Smooth muscle cell (in vitro differentiated cells): ENCODE data around the gene SH2D2A. TPM values are rescaled to one million over a fixed set of nuclear protein-coding genes. Genes with fewer than 3 reads are reported as not detected.

Source experiments
- DNase-seq: peaks from one replicate; lab custom pipeline; 2025; ENCODE audit not compliant: unreplicated experiment; lab: John Stamatoyannopoulos, UW
- H2AFZ ChIP-seq: fragments of 200-600 bp; sonication (generic); 2 replicates; pipeline ENCODE4 v1.6.0; 2016; ENCODE audit warnings: antibody characterized with exemption, low read depth, mild to moderate bottlenecking
- H3F3A ChIP-seq: fragments of 200-600 bp; sonication (generic); 2 replicates; pipeline ENCODE4 v1.6.0; 2017; ENCODE audit warnings: antibody characterized with exemption, low read depth
- H3K27ac ChIP-seq: fragments of 200-600 bp; sonication (generic); 2 replicates; pipeline ENCODE4 v1.5.1; 2016; ENCODE audit warnings: low read depth, mild to moderate bottlenecking
- H3K27me3 ChIP-seq: fragments of 200-600 bp; sonication (generic); 2 replicates; pipeline ENCODE4 v1.6.1; 2016; ENCODE audit warnings: low read depth, mild to moderate bottlenecking
- H3K36me3 ChIP-seq: fragments of 200-600 bp; sonication (generic); 2 replicates; pipeline ENCODE4 v1.5.1; 2016; ENCODE audit warnings: low read depth
- H3K4me1 ChIP-seq: fragments of 200-600 bp; sonication (generic); 2 replicates; pipeline ENCODE4 v1.5.1; 2016; ENCODE audit warnings: low read depth
- H3K4me2 ChIP-seq: fragments of 200-600 bp; sonication (generic); 2 replicates; pipeline ENCODE4 v1.6.0; 2016; ENCODE audit warnings: mild to moderate bottlenecking
- H3K4me3 ChIP-seq: fragments of 200-600 bp; sonication (generic); 2 replicates; pipeline ENCODE4 v1.5.1; 2016; ENCODE audit warnings: mild to moderate bottlenecking
- H3K79me2 ChIP-seq: fragments of 200-600 bp; sonication (generic); 2 replicates; pipeline ENCODE4 v1.6.0; 2016; ENCODE audit warnings: low read depth, mild to moderate bottlenecking
- H3K9ac ChIP-seq: fragments of 200-600 bp; sonication (generic); 2 replicates; pipeline ENCODE4 v1.6.0; 2016; ENCODE audit warnings: low read depth
- H3K9me3 ChIP-seq: fragments of 200-600 bp; sonication (generic); replicated peaks from 2 replicates; pipeline ENCODE4 v1.5.1; 2016; ENCODE audit warnings: low read depth
- H4K20me1 ChIP-seq: fragments of 200-600 bp; sonication (generic); 2 replicates; pipeline ENCODE4 v1.6.0; 2016; ENCODE audit warnings: low read depth
- WGBS: methylation state at CpG from one replicate; pipeline ENCODE4 v1.1.7; 2016; ENCODE audit warnings: low lambda C conversion rate; 5-methylcytosine and 5-hydroxymethylcytosine counted together
- polyA plus RNA-seq: library from polyadenylated mRNA; unstranded; fragments of >200 nt; fragmentation: Nextera tagmentation; extraction: Ambion mirVana; gene quantifications from 2 replicates; pipeline ENCODE4 v1.2.1, GENCODE V29; 2016
- total RNA-seq: library from RNA; depleted of rRNA; stranded (reverse); fragments of >200 nt; gene quantifications from 2 replicates; pipeline ENCODE4 v1.2.3, GENCODE V29; 2014
- TF ChIP-seq, protein P1 (sequence below): fragments of 200-600 bp; sonication (generic); IDR thresholded peaks from 2 replicates; pipeline ENCODE4 v1.5.1; 2017; ENCODE audit warnings: borderline replicate concordance, mild to moderate bottlenecking, antibody characterized with exemption; ENCODE audit not compliant: insufficient read depth, poor library complexity, severe bottlenecking

Gene SH2D2A
- total and polyA plus RNA-seq, 2 experiments from 2014 or later = 14.4 to 36.9 TPM

GRCh38 chr1:156789621-156790318, 26.9 kb downstream of the SH2D2A start:
- TF ChIP-seq, protein P1, sequence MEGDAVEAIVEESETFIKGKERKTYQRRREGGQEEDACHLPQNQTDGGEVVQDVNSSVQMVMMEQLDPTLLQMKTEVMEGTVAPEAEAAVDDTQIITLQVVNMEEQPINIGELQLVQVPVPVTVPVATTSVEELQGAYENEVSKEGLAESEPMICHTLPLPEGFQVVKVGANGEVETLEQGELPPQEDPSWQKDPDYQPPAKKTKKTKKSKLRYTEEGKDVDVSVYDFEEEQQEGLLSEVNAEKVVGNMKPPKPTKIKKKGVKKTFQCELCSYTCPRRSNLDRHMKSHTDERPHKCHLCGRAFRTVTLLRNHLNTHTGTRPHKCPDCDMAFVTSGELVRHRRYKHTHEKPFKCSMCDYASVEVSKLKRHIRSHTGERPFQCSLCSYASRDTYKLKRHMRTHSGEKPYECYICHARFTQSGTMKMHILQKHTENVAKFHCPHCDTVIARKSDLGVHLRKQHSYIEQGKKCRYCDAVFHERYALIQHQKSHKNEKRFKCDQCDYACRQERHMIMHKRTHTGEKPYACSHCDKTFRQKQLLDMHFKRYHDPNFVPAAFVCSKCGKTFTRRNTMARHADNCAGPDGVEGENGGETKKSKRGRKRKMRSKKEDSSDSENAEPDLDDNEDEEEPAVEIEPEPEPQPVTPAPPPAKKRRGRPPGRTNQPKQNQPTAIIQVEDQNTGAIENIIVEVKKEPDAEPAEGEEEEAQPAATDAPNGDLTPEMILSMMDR = no peak
- peaks cover 86% of the 10 kb centered on the region for H4K20me1 ChIP-seq
- H3K9ac ChIP-seq = no peak overlapping the region
- no peak overlapping the region for H3K4me2 ChIP-seq
- H3K36me3 ChIP-seq = peaks cover 4% of the 10 kb centered on the region
- no peak overlapping the region for H3K4me3 ChIP-seq
- 82% methylated on average over 4 of the region's 4 CpGs for WGBS
- H3K79me2 ChIP-seq = peaks cover 55% of the 10 kb centered on the region
- no peaks in the 10 kb centered on the region for H3K27me3 ChIP-seq
- H3F3A ChIP-seq = peaks cover 25% of the 10 kb centered on the region
- H3K9me3 ChIP-seq = no peaks in the 10 kb centered on the region
- H3K4me1 ChIP-seq = no peaks in the 10 kb centered on the region
- DNase-seq = no peak
- H3K27ac ChIP-seq = no peak overlapping the region
- no peak overlapping the region for H2AFZ ChIP-seq

GRCh38 chr1:156788136-156788535, 28.5 kb downstream of the SH2D2A start:
- peaks cover 4% of the 10 kb centered on the region for H3K36me3 ChIP-seq
- H3F3A ChIP-seq = peaks cover 14% of the 10 kb centered on the region
- H3K27me3 ChIP-seq = no peaks in the 10 kb centered on the region
- H4K20me1 ChIP-seq = peaks cover 86% of the 10 kb centered on the region
- 100% methylated on average over 2 of the region's 2 CpGs for WGBS
- peaks cover 70% of the 10 kb centered on the region for H3K79me2 ChIP-seq
- H3K9ac ChIP-seq = no peak overlapping the region
- H3K4me2 ChIP-seq = no peak overlapping the region
- DNase-seq = no peak
- H3K9me3 ChIP-seq = no peaks in the 10 kb centered on the region
- no peak overlapping the region for H3K4me3 ChIP-seq
- no peak overlapping the region for H3K27ac ChIP-seq
- H3K4me1 ChIP-seq = no peaks in the 10 kb centered on the region
- TF ChIP-seq, protein P1 = no peak
- no peak overlapping the region for H2AFZ ChIP-seq

DNA sequence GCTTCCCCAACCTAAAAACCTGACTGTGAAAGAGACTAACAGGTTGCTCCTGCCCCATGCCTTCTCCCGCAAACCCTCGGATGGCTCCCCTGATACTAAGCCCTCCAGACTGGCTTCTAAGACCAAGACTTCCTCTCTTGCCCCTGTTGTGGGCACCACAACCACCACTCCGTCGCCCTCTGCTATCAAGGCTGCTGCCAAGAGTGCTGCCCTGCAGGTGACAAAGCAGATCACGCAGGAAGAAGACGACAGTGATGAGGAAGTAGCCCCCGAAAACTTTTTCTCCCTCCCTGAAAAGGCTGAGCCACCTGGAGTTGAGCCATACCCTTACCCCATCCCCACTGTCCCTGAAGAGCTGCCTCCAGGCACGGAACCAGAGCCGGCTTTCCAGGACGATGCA, 30.0 kb downstream of the SH2D2A start:
- Histone ChIP-seq H2AFZ (no peak overlapping the region), H3K27ac (no peak overlapping the region), H3K9ac (no peak overlapping the region), H3K79me2 (peaks cover 85% of the 10 kb centered on the region), H4K20me1 (peaks cover 86% of the 10 kb centered on the region), H3K36me3 (peaks cover 4% of the 10 kb centered on the region), H3F3A (peaks cover 1% of the 10 kb centered on the region), H3K4me1 (no peaks in the 10 kb centered on the region), H3K27me3 (no peaks in the 10 kb centered on the region), H3K9me3 (no peaks in the 10 kb centered on the region), H3K4me2 (no peak overlapping the region), H3K4me3 (no peak overlapping the region)
- DNase-seq = no peak
- WGBS = 98% methylated on average over 10 of the region's 10 CpGs
- TF ChIP-seq, protein P1 = no peak

DNA sequence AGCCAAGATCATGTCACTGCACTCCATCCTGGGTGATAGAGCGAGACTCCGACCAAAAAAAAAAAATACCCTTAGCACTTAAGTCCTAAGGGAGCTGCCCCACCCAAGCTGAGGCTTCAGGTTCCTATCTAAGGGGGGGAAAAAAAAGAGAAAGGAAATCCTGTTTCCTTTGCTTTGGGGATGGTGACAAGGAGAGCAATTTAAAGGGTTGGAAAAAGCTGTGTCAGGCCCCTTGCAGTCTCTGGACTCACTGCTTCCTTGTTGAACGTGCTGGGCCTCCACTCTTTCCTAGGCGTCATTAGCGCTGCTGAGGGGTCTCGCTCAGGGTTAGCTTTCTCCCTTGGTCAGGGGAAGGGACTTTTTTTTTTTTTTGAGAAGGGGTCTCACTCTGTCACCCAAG, 31.2 kb downstream of the SH2D2A start:
- no peak for DNase-seq
- no peak overlapping the region for H2AFZ ChIP-seq
- H3K9me3 ChIP-seq = no peaks in the 10 kb centered on the region
- no peak overlapping the region for H3K9ac ChIP-seq
- no peaks in the 10 kb centered on the region for H3K27me3 ChIP-seq
- H4K20me1 ChIP-seq = peaks cover 86% of the 10 kb centered on the region
- H3K4me3 ChIP-seq = no peak overlapping the region
- no peaks in the 10 kb centered on the region for H3K4me1 ChIP-seq
- no peak overlapping the region for H3K4me2 ChIP-seq
- H3K79me2 ChIP-seq = peaks cover 91% of the 10 kb centered on the region
- peaks cover under 1% of the 10 kb centered on the region for H3K36me3 ChIP-seq
- peaks cover 8% of the 10 kb centered on the region for H3F3A ChIP-seq
- WGBS = 95% methylated on average over 6 of the region's 6 CpGs
- H3K27ac ChIP-seq = no peak overlapping the region
- TF ChIP-seq, protein P1 = no peak
